MM.1S (cell line): Measurements from ENCODE around the gene JPH4.

Source experiments
- DNase-seq: peaks from one replicate; pipeline ENCODE4 v3.0.0-alpha.2; 2015
- H2AFZ ChIP-seq: fragments of 300-600 bp; sonication (generic); 2 replicates; pipeline ENCODE4 v1.6.0; 2016; ENCODE audit warnings: antibody characterized with exemption, low read length
- H3F3A ChIP-seq: fragments of 300-600 bp; sonication (generic); 2 replicates; pipeline ENCODE4 v1.6.1; 2016; ENCODE audit warnings: mild to moderate bottlenecking, antibody characterized with exemption, low read length, moderate library complexity, mixed read lengths; ENCODE audit not compliant: insufficient read depth
- H3K27ac ChIP-seq: fragments of 300-600 bp; sonication (generic); 2 replicates; pipeline ENCODE4 v1.5.1; 2016; ENCODE audit warnings: mild to moderate bottlenecking, low read length
- H3K27me3 ChIP-seq: fragments of 300-600 bp; sonication (generic); replicated peaks from 2 replicates; pipeline ENCODE4 v1.6.0; 2016; ENCODE audit warnings: low read length; ENCODE audit not compliant: insufficient read depth
- H3K36me3 ChIP-seq: fragments of 300-600 bp; sonication (generic); replicated peaks from 2 replicates; pipeline ENCODE4 v1.6.1; 2016; ENCODE audit warnings: mild to moderate bottlenecking, low read length, mixed read lengths; ENCODE audit not compliant: insufficient read depth
- H3K4me1 ChIP-seq: fragments of 300-600 bp; sonication (generic); 2 replicates; pipeline ENCODE4 v1.6.1; 2016; ENCODE audit warnings: low read length, mixed read lengths
- H3K4me2 ChIP-seq: fragments of 300-600 bp; sonication (generic); 2 replicates; pipeline ENCODE4 v1.6.0; 2016; ENCODE audit warnings: low read depth, low read length
- H3K4me3 ChIP-seq: fragments of 300-600 bp; sonication (generic); 2 replicates; pipeline ENCODE4 v1.5.1; 2016; ENCODE audit warnings: low read length, mixed read lengths
- H3K79me2 ChIP-seq: fragments of 300-600 bp; sonication (generic); 2 replicates; pipeline ENCODE4 v1.6.1; 2016; ENCODE audit warnings: mixed run types, low read length, mixed read lengths
- H3K9ac ChIP-seq: fragments of 300-600 bp; sonication (generic); 2 replicates; pipeline ENCODE4 v1.6.1; 2016; ENCODE audit warnings: low read length, mixed read lengths
- H3K9me2 ChIP-seq: fragments of 300-600 bp; sonication (generic); replicated peaks from 2 replicates; pipeline ENCODE4 v1.6.1; 2016; ENCODE audit warnings: mild to moderate bottlenecking, low read length, mixed read lengths; ENCODE audit not compliant: insufficient read depth
- H3K9me3 ChIP-seq: fragments of 300-600 bp; sonication (generic); replicated peaks from 2 replicates; pipeline ENCODE4 v1.6.1; 2016; ENCODE audit warnings: mild to moderate bottlenecking, low read length, mixed read lengths; ENCODE audit not compliant: insufficient read depth
- H4K20me1 ChIP-seq: fragments of 300-600 bp; sonication (generic); 2 replicates; pipeline ENCODE4 v1.6.1; 2016; ENCODE audit warnings: mild to moderate bottlenecking, low read length, moderate library complexity, mixed read lengths; ENCODE audit not compliant: insufficient read depth
- CTCF ChIP-seq: fragments of 300-600 bp; sonication (generic); IDR thresholded peaks from 2 replicates; pipeline ENCODE4 v1.5.1; 2016; ENCODE audit warnings: antibody characterized with exemption, low read length, mixed read lengths
- EZH2 ChIP-seq: fragments of 300-600 bp; sonication (generic); optimal IDR thresholded peaks from 2 replicates; pipeline ENCODE3; 2017; ENCODE audit warnings: low read depth, mild to moderate bottlenecking, antibody characterized with exemption, low read length, mixed read lengths
- EZH2phosphoT487 ChIP-seq: fragments of 300-600 bp; sonication (generic); IDR thresholded peaks from 2 replicates; pipeline ENCODE4 v1.6.1; 2018; ENCODE audit warnings: antibody characterized with exemption, low read length

Gene JPH4

DNA sequence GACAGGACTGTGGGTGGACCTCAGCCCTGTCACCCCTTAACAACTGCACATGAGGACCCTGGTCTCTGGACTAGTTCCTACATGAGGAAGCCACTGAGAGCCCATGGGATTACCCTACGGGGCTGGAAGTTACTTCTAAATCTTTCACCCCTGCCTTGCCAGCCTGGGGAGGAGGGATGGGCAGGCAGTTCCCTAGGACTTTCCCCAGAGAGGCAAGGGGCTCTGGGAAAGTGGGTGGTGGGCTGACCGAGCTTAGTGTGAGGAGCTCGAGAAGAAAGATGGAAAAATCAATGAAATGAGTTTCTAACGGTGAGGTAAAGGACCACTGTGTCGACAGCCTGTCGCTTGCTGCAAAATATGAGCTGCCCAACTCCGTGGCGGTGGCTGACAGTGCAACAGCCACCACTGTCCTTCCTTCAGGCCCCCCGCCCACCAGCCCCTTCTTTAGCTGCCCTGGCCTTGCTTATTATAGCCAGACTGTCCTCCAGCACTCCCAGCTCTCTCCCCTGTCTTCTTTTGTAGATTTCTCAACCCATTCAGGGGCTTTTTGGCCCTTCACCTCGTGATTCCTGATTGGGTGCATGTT, 32.0 kb downstream of the JPH4 start:
- Histone ChIP-seq H3K9ac (no peak overlapping the region), H3K4me3 (no peak overlapping the region), H2AFZ (no peak overlapping the region), H3F3A (no peaks in the 10 kb centered on the region), H3K36me3 (no peaks in the 10 kb centered on the region), H3K27me3 (no peaks in the 10 kb centered on the region), H3K9me3 (no peaks in the 10 kb centered on the region), H3K27ac (no peak overlapping the region), H4K20me1 (no peaks in the 10 kb centered on the region), H3K4me2 (no peak overlapping the region), H3K79me2 (no peaks in the 10 kb centered on the region), H3K9me2 (no peaks in the 10 kb centered on the region), H3K4me1 (no peaks in the 10 kb centered on the region)
- no peak for TF ChIP-seq CTCF
- TF ChIP-seq EZH2 = no peak
- TF ChIP-seq EZH2phosphoT487 = no peak
- no peak for DNase-seq

GRCh38 chr14:23545740-23546365, 32.7 kb downstream of the JPH4 start:
- Histone ChIP-seq H3K27me3 (no peaks in the 10 kb centered on the region), H3F3A (no peaks in the 10 kb centered on the region), H3K27ac (no peak overlapping the region), H3K4me3 (no peak overlapping the region), H3K4me2 (no peak overlapping the region), H4K20me1 (no peaks in the 10 kb centered on the region), H2AFZ (no peak overlapping the region), H3K9ac (no peak overlapping the region), H3K9me2 (no peaks in the 10 kb centered on the region), H3K79me2 (no peaks in the 10 kb centered on the region), H3K9me3 (no peaks in the 10 kb centered on the region), H3K36me3 (no peaks in the 10 kb centered on the region), H3K4me1 (no peaks in the 10 kb centered on the region)
- no peak for DNase-seq
- TF ChIP-seq EZH2 = no peak
- no peak for TF ChIP-seq CTCF

DNA sequence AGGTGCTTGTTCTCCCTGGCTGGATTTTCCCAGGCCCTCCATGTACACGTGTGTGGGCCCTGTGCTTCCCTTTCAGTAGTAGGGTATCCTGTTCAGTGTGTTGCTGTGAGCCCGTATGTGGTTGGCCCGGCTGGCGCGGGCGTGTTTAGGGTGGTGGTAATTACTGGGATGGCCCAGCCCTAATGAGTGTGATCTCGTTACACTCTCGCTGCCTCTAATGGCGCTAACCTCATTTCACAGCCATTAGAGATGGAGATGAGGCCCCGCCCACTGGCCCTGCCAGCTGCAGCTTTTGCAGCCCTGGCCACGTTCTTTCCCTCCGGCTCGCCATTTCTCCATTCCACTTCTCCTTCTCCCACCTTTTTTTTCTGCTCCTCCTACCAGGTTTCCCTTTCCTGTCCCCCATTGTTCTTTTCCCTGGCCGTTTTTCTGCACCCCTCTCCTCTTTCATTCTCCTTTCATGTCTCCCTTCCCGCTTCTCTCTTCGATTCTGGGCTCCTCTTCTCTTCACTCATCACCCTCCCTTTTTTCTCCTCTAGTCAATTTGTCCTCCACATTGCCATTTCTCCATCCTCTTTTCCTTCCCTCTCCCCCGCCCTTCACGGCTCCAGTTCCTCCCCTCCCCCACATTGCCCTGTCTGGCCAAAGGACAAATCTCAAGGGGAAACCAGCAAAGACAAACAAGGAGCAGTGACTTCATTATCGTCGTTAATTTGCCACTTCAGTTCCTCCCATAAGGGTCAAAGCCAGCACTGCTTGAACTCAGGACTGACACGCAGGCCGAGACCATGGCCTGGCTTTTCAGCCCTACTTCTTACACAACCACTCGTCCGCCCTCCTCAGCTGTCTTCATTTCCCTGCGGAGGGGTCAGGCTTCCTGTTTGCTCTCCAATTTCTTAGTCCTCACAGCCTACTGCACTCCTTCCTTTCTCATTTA, 33.8 kb downstream of the JPH4 start:
- H3K4me2 ChIP-seq = no peak overlapping the region
- no peaks in the 10 kb centered on the region for H4K20me1 ChIP-seq
- no peaks in the 10 kb centered on the region for H3K36me3 ChIP-seq
- no peaks in the 10 kb centered on the region for H3K9me3 ChIP-seq
- no peak overlapping the region for H3K27ac ChIP-seq
- no peaks in the 10 kb centered on the region for H3K9me2 ChIP-seq
- no peaks in the 10 kb centered on the region for H3K4me1 ChIP-seq
- H3K4me3 ChIP-seq = no peak overlapping the region
- H2AFZ ChIP-seq = no peak overlapping the region
- no peak overlapping the region for H3K9ac ChIP-seq
- TF ChIP-seq EZH2 = no peak
- no peak for TF ChIP-seq CTCF
- TF ChIP-seq EZH2phosphoT487 = no peak
- DNase-seq = no peak
- H3F3A ChIP-seq = no peaks in the 10 kb centered on the region
- no peaks in the 10 kb centered on the region for H3K79me2 ChIP-seq
- H3K27me3 ChIP-seq = no peaks in the 10 kb centered on the region
